HG02571 (cell line): ENCODE data around the gene MACF1.
A peak's percentile ranks its signal among the peaks of the same experiment; 100 is the strongest.

Experiments used
- ATAC-seq: cut with Tn5 transposase; IDR thresholded peaks from one replicate; pipeline ENCODE4 v1.9.1; 2021; ENCODE audit warnings: mild to moderate bottlenecking, moderate library complexity; ENCODE audit not compliant: unreplicated experiment

The MACF1 gene

DNA sequence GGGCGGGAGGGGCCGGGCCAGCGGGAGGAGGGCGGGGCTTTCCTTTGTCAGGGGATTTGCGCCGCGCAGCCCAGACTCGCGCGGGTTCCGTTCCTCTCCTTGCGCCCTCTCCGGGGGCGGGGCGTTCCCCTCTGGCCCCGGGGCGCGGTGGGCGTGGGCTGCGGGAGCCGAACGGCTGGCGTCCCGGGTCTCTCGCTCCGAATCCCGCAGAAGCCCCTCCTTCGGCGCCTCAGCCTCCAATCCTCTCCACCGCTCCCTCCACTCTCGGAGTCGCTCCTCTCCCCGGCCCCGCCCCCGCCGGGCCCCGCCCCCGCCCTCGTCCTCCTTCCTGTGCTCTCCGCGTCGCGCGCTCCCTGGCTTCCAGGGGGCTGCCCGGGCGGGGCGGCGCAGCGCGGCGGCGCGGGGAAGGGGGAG lies 204.2 kb downstream of the MACF1 start:
- ATAC-seq = peak; percentile 67

DNA sequence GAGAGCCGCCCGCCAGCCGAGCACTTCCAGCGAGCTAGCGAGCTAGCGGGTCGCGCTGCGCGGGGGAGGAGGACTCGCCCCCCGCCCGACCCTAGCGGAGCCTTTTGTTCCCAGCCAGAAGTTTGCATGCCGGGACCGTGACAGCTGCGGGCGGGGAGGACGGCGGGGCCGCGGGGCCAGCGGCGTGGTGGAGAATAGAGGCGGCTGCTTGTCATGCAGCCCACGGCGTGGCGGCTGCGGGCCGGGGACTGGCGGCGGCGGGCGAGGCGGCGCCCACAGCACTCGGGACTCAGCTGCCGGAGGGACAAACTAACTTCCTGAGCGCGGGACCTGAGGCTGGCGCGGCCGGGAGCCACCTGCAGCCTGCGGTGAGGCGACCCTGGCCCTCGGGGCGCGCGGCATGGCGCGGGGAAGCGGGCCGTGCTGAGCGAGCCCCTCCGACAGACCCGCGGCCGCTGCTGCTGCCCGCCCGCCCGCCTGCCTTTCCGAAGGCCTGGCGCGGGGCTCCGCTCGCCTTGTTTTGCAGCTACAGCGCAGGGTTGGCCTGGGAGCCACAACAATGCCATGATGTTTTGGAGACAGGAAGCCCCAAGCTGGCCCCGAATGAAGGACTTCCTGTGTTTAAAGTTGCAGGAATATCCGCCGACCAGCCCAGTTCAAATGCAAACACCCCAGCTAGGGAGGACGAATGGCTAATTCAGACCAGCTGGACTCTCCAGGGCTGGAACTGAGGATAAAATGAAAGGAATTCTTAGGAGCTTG lies 204.7 kb downstream of the MACF1 start:
- peak; percentile 32 for ATAC-seq

- no peak for ATAC-seq
Measured at GRCh38 chr1:39410915-39411436, 206.5 kb downstream of the MACF1 start.

GRCh38 chr1:39411526-39412478 lies 207.3 kb downstream of the MACF1 start:
- no peak for ATAC-seq

- no peak for ATAC-seq
Measured at GRCh38 chr1:39412892-39413291, 208.4 kb downstream of the MACF1 start.

- no peak for ATAC-seq
Measured at GRCh38 chr1:39413902-39414528, 209.5 kb downstream of the MACF1 start.

DNA sequence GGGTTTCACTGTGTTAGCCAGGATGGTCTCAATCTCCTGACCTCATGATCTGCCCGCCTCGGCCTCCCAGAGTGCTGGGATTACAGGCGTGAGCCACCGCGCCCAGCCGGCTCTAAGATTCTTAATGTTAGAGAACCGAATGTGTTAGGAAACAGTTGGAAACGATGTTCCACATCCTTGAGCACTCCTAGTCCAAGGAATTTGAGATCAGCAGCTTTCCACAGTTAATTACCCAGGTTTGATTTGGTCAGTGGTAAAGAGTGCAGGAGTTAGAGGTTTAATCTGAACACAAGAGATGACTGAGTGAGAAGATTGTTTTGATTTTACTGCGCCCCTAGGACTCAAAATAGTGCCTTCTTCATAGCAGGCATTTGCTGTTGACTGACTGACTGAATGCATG lies 211.1 kb downstream of the MACF1 start:
- no peak for ATAC-seq

DNA sequence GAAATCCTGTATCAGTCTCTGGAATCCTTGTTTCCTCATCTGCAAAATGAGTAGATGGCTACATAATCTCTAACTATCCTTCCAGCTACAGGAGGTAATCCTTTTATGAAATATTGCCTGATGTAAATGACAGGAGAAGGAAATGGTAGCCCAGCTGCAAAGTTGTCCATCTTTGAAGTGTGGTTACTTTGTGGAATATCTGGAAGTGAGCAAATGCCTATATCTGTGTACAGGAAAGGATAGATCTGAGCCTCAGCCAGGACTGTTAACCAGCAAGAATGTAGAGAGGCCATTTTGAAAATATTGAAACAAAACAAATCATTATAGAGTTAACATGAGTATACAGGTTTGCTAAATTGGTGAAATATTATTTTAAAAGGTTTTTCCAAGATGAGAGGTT lies 212.1 kb downstream of the MACF1 start:
- ATAC-seq = no peak

DNA sequence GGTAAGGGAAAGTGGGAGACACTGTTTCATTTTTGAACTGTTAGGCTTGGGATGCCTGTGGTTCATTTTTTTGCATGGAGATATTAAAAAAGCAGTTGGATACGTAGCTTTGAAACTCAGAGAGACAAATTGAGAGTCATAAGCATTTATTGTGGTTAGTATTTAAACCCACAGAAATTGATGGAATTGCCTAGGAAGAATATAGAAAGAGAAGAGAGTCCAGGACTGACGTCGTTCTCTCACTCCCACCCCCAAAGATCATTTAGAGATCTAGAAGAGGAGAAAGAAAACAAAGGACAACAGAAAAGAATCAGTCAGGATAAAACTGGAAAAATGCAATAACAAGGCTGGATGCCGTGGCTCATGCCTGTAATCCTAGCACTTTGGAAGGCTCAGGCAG lies 213.7 kb downstream of the MACF1 start:
- no peak for ATAC-seq

DNA sequence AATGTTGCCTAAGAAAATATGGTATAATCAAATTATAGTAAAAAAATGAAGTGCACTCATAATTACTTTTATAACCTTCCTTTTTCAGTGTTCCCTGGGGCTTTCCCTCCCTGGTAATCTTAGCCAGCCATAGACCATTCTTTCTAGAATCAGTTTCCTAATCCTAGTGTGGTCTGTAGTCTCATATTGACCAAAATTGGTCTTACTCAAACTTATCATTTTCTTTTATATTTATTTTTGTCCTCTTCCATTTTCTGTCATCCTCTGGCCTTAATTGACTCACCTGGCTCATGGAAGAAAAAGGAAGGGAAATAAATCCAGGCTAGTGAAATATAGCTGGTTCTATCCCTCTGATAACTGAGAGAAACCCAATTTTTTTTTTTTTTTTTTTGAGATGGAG lies 216.0 kb downstream of the MACF1 start:
- no peak for ATAC-seq

- no peak for ATAC-seq
Measured at GRCh38 chr1:39422614-39423013, 218.1 kb downstream of the MACF1 start.

DNA sequence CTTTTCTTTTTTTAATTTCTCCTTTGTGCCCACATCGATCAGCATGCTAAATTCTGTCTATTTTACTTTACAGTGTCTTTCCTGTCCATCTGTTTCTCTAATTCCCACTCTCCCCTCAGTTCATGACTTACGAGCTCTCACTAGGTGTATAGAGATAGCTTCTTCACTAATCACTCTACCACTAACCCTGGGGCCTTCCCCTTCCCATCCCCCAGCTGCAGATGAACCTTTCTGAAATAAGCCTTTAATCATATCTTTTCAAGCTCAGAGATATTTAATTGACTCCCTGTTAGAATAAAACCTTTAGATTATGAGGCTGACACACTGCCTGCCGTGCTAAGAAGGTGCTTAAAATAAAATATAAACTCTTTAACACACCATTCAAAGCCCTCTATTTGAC lies 220.7 kb downstream of the MACF1 start:
- ATAC-seq = no peak

GRCh38 chr1:39425634-39426033 lies 221.1 kb downstream of the MACF1 start:
- ATAC-seq = no peak

GRCh38 chr1:39426346-39426745 lies 221.9 kb downstream of the MACF1 start:
- no peak for ATAC-seq

GRCh38 chr1:39427374-39427773 lies 222.9 kb downstream of the MACF1 start:
- no peak for ATAC-seq

GRCh38 chr1:39427912-39428311 lies 223.4 kb downstream of the MACF1 start:
- no peak for ATAC-seq

DNA sequence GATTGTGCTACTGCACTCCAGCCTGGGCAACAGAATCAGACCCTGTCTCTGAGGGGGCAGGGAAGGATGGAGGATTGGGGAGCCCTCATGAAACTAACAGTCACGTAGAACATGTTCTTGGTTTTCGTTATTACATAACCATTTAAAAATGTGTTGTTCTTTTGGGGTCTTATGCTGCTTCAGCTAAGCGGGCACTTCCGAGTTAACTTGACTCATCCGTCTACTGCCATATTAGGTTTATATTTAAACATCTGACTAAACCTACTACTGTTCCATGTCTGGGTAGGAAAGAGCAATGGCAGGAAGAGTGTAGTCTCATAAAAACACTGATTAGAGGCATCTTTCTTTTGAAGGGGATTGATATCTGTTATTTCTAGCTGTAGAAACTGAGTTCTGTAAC lies 227.4 kb downstream of the MACF1 start:
- no peak for ATAC-seq

GRCh38 chr1:39434797-39435395 lies 230.4 kb downstream of the MACF1 start:
- no peak for ATAC-seq

DNA sequence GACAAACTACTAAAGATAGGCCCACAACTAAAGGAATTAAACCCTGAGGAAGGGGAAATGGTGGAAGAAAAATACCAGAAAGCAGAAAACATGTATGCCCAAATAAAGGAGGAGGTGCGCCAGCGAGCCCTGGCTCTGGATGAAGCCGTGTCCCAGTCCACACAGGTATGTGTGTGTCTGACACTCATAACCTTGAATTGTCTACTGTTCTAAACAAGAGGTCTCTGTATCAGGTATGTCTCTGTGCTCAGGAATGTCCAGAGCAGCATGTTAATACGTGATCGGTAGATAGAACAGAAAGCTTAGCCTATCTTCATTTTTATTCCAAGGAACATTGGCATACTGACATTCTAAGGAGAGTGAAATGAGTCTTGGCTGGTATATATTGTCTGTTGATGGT lies 231.1 kb downstream of the MACF1 start:
- no peak for ATAC-seq

DNA sequence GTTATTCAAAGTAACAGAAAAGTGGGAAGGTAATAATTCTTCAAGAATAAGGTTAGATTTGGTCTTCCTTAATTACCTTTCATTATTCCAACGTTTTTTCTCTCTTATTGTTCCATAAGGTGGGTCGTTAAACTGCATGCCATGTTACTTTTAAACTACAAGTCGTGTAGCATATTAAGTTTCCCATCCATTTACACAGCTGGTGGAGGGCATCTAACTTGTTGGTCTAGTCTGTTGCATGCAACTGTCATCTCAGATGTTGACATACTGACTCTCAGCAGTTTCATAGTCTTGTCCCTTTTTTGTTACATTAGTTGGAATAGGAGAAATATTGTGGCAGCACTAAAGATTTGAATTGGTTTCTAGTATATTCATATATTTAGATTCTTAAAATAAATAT lies 232.3 kb downstream of the MACF1 start:
- ATAC-seq = no peak

DNA sequence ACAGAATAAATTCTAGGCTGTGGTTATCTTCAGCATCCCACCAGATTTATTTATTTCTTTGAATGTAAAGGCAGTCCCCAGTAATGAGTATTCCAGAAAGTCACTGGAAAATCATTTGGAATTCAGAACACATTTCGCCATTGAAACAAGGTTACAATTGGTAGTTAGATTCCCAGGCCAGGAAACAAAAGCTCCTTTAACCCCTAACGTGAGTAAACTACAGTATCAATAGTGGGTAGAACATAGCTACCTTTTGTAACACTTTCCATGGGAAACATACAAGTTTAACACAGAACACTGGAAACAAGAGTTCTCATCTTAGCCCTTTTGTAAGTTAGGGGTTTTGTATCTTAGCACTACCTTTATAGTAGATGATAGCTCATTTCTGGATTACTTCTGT lies 233.5 kb downstream of the MACF1 start:
- ATAC-seq = no peak
